Measurements from ENCODE around the gene KRT72.

The KRT72 gene

DNA sequence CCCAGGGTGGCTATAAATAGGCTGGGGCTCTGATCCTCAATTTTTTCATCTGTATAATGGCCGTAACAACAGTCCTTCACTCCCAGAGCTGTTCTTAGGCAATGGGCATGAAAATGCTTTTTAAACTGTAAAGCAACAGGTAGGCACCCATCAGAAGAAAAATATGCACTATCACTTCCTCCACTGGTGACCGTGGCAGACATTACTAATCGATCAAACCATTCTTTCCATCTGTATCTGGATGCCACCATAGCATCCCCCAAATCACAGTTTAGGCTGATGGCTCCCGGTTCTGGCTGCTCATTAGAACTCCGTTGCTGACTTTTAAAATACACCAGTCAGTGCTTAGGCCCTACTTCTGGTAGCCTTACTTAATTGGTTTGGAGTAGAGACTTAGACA is 59.6 kb downstream of the KRT72 start:
- DNase-seq (ENCODE audit: low read depth in 2 of 2) = no peak

DNA sequence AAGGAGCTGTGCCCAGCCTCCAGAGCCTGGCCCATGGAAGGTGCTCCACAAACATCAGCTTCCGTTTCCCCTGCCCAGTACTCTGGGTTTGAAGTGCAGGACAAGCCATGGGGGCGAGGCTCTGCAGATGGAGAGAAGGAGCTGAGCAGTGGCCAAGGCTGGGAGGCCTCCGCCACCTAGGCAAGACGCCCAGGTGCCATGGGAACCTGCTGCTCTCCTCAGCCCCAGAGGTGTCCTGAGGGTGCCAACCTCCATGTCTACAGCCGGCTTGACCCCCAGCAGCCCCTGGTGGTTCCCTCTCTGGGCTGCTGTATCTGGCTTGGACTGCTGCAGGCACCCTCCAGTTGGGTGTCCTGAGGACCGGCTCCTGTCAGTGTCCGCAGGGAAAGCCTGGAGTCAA is 60.7 kb downstream of the KRT72 start:
- no peak for DNase-seq (ENCODE audit: low read depth in 2 of 2)

DNA sequence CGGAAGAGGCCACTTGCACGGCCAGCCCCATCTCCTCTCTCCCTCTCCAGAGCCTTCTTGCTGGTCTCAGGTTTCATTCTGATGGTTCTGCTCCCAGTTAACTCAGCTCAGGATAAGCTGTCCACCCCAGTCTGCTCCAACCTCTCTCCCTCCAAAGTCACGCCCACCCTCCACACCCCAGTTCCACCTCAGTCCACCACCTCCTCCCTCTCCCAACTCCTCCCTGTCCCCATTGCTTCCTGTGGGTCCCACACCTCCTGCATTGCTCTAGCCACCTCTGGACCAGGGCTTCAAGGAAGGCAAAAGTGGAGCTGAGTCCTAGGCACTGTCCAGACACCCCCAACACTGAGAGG is 61.5 kb downstream of the KRT72 start:
- DNase-seq (ENCODE audit: low read depth in 2 of 2) = no peak

GRCh38 chr12:52539083-52539820 is 62.0 kb downstream of the KRT72 start:
- no peak for DNase-seq (ENCODE audit: low read depth in 2 of 2)

DNA sequence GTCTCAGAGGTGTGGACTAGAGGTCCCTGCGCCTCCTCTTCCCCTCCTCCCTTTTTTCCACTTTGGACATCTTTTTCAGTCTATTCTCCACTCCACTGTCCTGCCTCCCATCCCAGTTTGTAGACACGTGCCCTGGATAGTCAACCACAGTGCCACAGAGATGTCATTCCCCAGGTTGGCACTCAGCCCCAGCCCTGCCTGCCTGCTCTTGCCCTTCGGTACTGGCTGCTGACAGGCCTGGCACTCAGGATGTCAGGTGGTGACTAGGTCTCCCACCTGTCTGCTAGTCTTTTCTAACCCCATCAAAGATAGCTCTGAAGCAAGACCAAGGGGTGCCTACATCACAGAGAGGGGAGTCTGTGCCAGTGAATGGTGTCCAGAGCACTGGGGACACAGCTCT is 64.2 kb downstream of the KRT72 start:
- DNase-seq (ENCODE audit: low read depth in 2 of 2) = no peak
